ENCODE measurements around the gene SPOUT1.

DNA sequence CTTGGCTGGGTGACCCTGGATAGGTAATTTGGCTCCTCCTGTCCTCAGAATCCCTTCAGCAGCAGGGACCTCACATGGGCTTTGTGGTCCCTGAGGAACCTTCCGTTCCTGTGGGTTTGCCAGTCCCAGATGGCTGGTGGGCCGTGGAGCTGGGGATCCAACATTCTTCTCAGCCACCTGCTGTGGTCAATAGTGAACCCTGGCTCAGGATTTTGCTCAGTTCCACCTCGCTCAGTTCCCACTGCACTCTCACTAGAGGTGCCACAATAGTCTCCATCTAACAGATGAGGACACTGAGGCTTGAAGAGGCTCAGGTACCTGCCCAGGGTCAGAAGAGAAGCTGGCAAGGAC lies 17.1 kb upstream of the SPOUT1 start:
- no peak for TF ChIP-seq POLR2A (IDR thresholded peaks at IDR 0.05)
- TF ChIP-seq, protein P1, sequence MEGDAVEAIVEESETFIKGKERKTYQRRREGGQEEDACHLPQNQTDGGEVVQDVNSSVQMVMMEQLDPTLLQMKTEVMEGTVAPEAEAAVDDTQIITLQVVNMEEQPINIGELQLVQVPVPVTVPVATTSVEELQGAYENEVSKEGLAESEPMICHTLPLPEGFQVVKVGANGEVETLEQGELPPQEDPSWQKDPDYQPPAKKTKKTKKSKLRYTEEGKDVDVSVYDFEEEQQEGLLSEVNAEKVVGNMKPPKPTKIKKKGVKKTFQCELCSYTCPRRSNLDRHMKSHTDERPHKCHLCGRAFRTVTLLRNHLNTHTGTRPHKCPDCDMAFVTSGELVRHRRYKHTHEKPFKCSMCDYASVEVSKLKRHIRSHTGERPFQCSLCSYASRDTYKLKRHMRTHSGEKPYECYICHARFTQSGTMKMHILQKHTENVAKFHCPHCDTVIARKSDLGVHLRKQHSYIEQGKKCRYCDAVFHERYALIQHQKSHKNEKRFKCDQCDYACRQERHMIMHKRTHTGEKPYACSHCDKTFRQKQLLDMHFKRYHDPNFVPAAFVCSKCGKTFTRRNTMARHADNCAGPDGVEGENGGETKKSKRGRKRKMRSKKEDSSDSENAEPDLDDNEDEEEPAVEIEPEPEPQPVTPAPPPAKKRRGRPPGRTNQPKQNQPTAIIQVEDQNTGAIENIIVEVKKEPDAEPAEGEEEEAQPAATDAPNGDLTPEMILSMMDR (IDR thresholded peaks at IDR 0.05) = no peak
